Measurements from ENCODE around the gene SVOPL.
"Not testable (repeated sequence)": the region's sequence is repeated elsewhere in the genome, so short reads cannot be mapped to it uniquely, and the experiment has no call there.

SVOPL gene

DNA sequence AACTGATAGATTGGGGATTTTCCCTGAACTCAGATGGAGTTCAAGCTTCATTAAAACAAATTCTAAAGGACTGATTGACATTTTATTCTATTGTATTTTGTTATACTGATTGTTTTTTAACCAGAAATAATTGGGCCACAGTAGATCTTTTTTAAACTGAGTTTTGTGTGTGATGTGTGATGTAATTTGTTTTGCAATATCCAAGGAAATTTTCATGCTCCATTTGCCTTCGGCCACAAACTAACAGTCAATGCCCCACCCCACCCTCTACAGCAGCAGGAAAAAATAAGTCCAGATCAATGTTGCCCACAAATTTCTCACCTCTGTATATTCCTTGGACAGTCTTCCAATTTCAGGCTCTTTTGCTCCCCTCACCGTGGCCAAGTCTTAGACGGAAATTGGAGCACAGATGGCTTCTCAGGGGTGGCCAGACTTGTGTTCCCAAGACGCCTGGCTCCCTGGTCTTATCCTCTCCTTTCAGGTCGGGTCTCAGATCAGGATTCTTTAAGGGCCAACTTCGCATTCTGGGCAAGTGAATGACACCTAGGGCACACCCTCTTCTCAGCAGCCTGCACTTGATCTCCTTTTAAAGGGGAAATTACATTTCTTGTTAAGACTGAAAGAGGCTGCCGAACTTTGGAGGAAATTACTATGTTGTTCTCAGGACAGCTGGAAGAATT lies at the start of gene SVOPL:
TSS of gene SVOPL (minus strand) at position 506 of the 680 bp plus-strand sequence. CDS start 22,317 bp downstream, outside the sequence.
- DNase-seq (ENCODE audit: extremely low spot score, insufficient read length, low read depth) (no peak), FAIRE-seq (no peak)

DNA sequence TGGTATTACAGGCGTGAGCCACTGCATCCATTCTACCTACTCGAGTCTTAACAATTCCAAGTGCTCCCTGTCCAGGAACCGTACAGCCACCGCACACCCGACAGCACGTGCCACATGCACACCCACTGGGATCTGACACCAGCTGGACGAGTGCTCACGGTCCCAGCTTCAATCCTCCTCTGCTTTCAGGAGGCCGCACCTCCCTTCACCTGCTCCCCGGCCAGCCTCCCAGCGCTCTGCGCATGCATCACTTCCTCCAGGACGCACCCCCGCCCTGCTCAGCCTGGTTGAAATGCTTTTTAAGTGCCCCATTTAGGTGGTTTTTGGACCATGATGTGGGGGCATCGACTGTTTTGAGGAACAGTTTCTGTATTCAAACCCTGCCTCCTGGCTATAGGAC lies 49.3 kb upstream of the SVOPL start:
- FAIRE-seq (no peak), DNase-seq (ENCODE audit: extremely low spot score, insufficient read length, low read depth) (no peak)

DNA sequence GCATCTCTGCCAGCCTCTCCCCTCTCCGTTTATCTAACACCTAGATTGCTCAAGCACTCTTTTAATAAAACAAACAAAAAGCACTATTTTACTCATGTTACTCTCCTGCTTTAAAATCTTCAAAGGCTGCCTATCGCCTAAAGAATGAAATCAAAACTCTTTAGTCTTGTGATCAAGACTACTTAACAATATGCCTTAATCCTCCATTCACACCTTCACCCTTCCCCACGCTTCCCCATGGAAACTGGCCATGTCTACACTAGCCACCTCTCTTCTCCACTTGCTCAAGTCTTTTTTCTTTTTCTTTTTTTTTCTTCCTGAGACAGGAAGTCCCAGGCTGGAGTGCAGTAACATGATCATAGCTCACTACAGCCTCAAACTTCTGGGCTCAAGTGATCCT lies 48.8 kb upstream of the SVOPL start:
- DNase-seq (ENCODE audit: extremely low spot score, insufficient read length, low read depth) (no peak), FAIRE-seq (no peak)

GRCh38 chr7:138748666-138749065 lies 47.5 kb upstream of the SVOPL start:
- DNase-seq (ENCODE audit: extremely low spot score, insufficient read length, low read depth) (no peak), FAIRE-seq (no peak)

GRCh38 chr7:138746073-138746472 lies 44.9 kb upstream of the SVOPL start:
- DNase-seq (ENCODE audit: extremely low spot score, insufficient read length, low read depth) (no peak), FAIRE-seq (peak; percentile 38)

GRCh38 chr7:138745189-138745588 lies 44.0 kb upstream of the SVOPL start:
- FAIRE-seq: no peak
- DNase-seq (ENCODE audit: extremely low spot score, insufficient read length, low read depth): no peak

DNA sequence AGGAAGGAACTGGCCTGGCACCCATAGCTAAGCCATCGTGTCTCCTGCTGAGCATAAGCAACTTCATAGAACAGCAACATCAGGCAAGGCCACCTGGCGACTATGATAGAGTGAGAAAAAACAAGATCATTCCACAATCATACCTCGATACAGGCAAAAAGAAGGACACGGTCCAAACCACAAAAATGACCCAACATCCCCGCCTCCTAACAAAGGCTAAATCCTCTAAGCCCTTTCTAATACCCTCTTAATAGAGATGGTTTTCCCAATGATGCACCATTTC lies 40.2 kb upstream of the SVOPL start:
- FAIRE-seq: no peak
- DNase-seq (ENCODE audit: extremely low spot score, insufficient read length, low read depth): no peak

DNA sequence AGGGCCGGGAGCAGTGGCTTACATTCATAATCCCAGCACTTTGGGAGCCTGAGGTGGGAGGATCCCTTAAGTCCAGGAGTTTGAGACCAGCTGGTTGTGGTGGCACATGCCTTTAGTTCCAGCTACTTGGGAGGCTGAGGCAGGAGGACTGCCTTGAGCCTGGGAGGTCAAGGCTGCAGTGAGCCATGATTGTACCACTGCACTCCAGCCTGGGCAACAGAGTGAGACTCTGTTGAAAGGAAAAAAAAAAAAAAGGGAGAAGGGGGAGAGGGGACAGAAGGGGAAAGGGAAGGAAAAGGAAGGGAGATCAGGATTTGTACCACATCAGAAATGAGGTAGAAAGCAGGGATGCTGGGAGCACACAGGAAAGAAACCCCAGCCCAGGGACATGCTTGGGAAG lies 38.7 kb upstream of the SVOPL start:
- FAIRE-seq: no peak

DNA sequence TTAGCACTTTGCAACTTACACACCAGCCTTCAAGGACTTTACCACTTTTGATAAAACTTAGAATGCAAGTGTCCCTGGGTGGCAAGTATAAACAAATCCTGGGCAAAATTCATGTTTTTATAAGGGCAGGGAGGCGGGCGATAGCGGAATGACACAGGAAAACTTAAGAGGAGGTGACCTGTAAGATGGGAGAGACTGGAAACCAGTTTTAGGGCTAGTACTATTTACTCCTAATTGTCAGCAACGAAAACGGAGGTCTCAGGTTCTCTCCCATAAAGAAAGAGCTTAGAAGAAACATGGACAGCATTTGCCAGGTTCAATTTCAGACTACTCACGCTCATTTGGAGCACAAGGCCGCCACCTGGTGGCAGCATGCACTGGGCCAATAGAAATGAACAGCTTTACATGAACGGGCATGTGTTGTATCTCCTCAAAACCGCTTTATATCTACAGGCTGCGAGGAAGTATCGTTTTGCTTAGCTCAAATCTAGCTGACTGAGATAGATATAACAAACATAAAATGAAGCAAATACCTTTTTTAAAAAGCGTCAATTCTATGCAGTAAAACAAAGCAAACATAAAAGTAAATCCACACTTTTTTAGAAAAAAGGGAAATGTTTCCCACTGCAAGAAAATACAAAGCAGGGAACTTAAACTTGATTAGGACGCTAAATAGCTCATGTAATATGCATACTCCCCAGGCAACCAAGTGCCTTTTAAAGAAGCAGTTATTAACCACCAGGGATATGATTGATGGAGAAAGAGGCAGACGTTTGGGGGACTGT lies 37.6 kb upstream of the SVOPL start:
- peak; percentile 45 for DNase-seq (ENCODE audit: extremely low spot score, insufficient read length, low read depth)
- peak; percentile 71 for FAIRE-seq

More for the DNA sequence above, 38.7 kb upstream of the SVOPL start:
- DNase-seq (ENCODE audit: extremely low spot score, insufficient read length, low read depth): no peak

DNA sequence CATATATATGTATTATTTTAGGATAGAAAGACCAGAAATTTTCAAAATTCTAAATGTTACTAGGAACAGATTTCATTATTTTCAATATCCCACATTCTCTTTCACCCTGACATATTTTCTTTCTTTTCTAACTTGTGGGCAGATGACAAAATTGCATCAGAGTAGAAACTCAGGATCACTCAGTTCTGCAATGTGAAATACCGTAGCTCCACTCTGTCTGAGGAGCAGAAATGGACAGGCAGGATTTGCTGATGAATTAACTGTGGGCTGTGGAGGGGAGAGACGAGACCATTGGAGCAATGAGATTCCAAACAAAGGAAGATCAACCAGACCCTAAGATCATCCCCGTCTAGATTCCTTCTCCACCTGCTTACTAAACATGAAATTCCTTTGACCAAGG lies 37.0 kb upstream of the SVOPL start:
- DNase-seq (ENCODE audit: extremely low spot score, insufficient read length, low read depth) (no peak), FAIRE-seq (no peak)

DNA sequence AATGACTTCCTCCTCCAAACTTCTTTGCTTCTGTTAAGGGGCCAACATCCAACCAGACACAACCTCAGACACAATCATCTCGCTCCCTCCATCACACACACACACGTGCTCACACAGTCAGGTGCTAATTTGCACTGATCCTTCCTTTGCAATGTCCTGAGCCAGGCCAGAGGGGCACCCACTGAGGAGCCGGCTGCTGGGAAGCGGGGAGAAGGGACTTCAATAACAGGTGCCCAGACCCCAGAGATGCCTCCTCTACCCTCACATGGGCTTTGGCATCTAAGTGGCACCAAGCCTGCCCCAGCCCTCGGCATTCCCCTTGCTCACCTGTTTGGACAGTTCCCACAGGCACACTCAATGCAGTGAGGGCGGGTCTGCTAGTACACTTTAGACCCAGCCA lies 34.2 kb upstream of the SVOPL start:
- FAIRE-seq (no peak), DNase-seq (ENCODE audit: extremely low spot score, insufficient read length, low read depth) (no peak)

GRCh38 chr7:138731733-138732132 lies 30.6 kb upstream of the SVOPL start:
- not testable (repeated sequence) for DNase-seq (ENCODE audit: extremely low spot score, insufficient read length, low read depth); FAIRE-seq

- no peak for FAIRE-seq
- no peak for DNase-seq (ENCODE audit: extremely low spot score, insufficient read length, low read depth)
Observed at GRCh38 chr7:138729444-138729843, 28.3 kb upstream of the SVOPL start.

DNA sequence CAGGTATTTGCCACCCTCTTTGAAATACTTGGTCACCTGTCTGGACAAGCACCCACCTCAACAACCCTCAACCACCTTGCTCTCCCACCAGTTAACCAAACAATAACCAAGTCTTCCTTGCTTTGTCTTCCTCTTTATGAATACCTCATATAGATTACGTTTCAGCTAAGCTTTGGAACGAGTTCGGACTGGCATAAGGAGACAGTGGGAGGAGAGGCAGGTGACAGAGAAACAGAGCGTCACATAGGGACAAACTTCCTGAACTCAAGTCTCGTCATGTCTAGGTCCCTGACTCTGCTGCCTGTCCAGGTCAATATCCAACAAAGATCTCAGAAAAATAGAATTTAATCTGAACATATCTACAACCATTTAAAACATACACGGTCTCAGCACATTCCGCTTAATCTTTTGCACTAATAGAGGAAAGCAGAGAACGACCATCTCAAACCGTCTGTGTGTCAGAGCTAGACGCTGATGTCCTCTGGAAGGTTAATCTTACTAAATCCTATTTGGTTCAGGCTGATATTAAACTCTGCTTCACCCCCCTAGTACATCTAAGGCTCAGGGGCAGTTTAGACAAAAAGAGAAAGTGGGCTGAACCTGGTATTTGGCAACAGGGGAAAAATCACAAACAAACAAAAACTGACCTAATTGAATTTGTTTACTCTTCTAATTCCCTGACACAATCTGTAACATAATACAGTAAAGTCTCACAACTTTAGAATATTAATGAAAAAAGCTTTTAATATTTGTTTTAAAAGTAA lies 26.4 kb upstream of the SVOPL start:
- FAIRE-seq (no peak), DNase-seq (ENCODE audit: extremely low spot score, insufficient read length, low read depth) (no peak)

- no peak for DNase-seq (ENCODE audit: extremely low spot score, insufficient read length, low read depth)
- FAIRE-seq: no peak
Observed at GRCh38 chr7:138726288-138726687, 25.1 kb upstream of the SVOPL start.

DNA sequence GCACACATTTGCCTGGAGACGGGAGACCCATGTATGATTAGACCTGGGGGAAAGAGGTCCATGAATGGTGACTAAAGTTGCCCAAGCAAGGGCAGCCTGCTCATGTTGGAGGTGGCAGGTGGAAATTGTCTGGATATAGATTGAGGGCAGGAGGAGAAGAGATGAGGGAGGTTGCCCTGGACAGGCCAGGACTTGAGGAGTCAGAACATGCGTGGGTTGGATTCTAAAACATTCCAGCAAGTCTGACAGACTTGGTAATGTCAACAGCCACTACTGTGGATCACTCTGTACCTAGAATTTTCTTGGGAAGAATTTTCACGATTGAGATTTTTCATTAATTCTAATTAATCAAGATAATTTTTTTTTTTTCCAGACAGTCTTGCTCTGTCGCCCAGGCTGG lies 19.1 kb upstream of the SVOPL start:
- no peak for FAIRE-seq
- no peak for DNase-seq (ENCODE audit: extremely low spot score, insufficient read length, low read depth)

- no peak for DNase-seq (ENCODE audit: extremely low spot score, insufficient read length, low read depth)
- FAIRE-seq: no peak
Observed at GRCh38 chr7:138716889-138717288, 15.7 kb upstream of the SVOPL start.

DNA sequence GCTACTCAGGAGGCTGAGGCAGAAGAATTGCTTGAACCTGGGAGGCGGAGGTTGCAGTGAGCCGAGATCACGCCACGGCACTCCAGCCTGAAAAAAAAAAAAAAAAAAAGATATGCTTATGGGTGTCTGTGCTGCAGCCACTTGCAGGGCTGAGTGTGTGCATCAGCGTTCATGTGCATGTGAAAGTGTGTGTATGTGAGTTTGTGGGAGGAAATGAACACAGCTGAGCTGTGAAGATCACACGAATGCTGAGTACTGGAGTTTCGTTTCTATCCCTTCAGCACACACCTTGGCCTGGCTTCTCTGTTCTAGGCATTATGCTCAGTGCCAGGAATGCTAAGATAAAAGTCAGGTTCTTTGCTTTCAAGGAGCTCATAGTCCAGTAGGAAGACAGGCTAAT lies 12.0 kb upstream of the SVOPL start:
- no peak for DNase-seq (ENCODE audit: extremely low spot score, insufficient read length, low read depth)

DNA sequence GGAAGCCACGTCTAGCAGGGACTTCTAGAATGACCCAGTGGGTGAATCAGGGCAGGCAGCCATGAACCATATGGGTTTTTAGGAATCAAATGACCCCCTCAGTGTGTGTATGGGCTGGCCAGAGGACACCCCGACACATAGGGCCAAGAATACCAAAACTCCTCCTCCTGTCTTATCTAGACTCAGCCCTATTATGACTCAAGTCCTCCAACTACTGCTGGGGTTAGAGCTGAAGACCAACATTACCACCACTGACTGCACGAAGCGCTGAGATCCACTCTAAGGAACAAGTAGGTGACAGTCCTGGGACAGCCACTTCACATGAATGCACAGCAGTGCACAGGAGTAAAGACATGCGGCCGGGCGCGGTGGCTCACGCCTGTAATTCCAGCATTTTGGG lies 11.5 kb upstream of the SVOPL start:
- FAIRE-seq (no peak), DNase-seq (ENCODE audit: extremely low spot score, insufficient read length, low read depth) (no peak)

More for the DNA sequence above, 12.0 kb upstream of the SVOPL start:
- no peak for FAIRE-seq

DNA sequence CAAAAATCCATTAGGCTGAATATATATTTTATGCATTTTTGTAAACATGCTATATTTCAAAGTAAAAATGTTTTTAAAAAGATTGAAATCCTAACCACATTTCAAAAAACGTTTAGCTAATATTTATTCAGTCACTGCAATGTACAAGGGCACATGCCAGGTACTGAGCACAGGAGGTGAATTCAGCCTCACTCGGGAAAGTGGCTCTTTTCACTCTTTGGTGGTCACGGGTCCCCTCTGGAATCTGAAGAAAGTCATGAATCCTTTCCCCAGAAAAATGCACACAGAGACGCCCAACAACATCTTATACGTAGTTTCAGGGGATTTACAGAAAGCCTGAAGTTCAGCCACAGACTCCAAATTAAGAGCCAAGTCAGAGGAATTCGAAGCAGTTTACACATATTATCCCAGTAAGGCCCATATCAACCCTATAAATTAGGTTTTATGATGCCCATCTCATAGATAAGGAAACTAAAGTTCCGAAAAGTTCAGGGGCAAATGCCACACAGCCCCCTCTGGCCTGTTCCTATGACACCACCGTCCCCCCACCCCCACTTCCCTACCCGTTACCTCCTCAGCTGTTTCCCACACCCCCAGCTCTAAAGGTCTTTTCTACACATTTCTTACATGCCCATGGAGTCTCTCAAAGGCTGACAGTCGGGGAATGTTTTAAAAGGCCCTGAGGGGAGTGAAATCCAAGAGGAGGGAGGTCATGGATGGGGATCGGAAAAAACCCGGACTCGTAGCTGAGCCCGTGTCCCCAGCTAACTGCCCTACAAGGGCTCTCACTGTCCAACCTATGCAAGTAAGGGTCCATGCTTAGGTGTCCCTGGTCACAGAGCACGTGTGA lies 9.6 kb upstream of the SVOPL start:
- no peak for DNase-seq (ENCODE audit: extremely low spot score, insufficient read length, low read depth)
- no peak for FAIRE-seq
